B cell (primary cell): Measurements from ENCODE around the gene ITIH3. TPM values are rescaled to one million over a fixed set of nuclear protein-coding genes. Genes with fewer than 3 reads are reported as not detected.

Experiments
- ATAC-seq: fragments of 200-7000 bp; cut with Tn5 transposase; one replicate; pipeline ENCODE4 v1.10.0; 2021; ENCODE audit warnings: low read depth, mild to moderate bottlenecking, moderate number of reproducible peaks, moderate library complexity
- CTCF ChIA-PET: fragments of 350-600 bp; sonication (Branson Sonifier 250); formaldehyde crosslinking; loops from one replicate; lab custom pipeline; 2021; ENCODE audit warnings: antibody characterized with exemption, inconsistent platforms; lab: Charles Lee
- POLR2A ChIA-PET: fragments of 350-600 bp; sonication (Branson Sonifier 250); formaldehyde crosslinking; loops from one replicate; lab custom pipeline; 2021; ENCODE audit warnings: antibody characterized with exemption; lab: Charles Lee
- DNase-seq: peaks from one replicate; pipeline ENCODE4 v3.0.0; 2013
- H2AFZ ChIP-seq: 2 replicates; pipeline ENCODE4 v1.6.1; 2012; ENCODE audit warnings: mild to moderate bottlenecking, low read depth, low read length; ENCODE audit not compliant: insufficient read depth, poor library complexity, severe bottlenecking
- H3K27ac ChIP-seq, 2 donors: 1 replicate in 1 of 2; 2 replicates in 1 of 2; pipeline ENCODE4 v1.5.1; 2012 to 2013; ENCODE audit warnings: low read length in 2 of 2, mild to moderate bottlenecking in 2 of 2, moderate library complexity in 1 of 2
- H3K27me3 ChIP-seq, 4 experiments: fragments of 200-600 bp in 1 of 4; sonication (generic) in 1 of 4; replicated peaks in 1 of 4; 1 replicate in 2 of 4; 2 replicates in 2 of 4; pipeline versions ENCODE4 v1.6.1 to v1.7.0; 2013 to 2016; ENCODE audit warnings: low read length in 3 of 4, mild to moderate bottlenecking in 2 of 4, mixed read lengths in 1 of 4, moderate library complexity in 1 of 4; ENCODE audit not compliant: insufficient read depth in 4 of 4, control insufficient read depth in 3 of 4; ENCODE audit errors: control extremely low read depth in 1 of 4
- H3K36me3 ChIP-seq, 2 experiments: replicated peaks in 1 of 2; 1 replicate in 1 of 2; 2 replicates in 1 of 2; pipeline versions ENCODE4 v1.6.1 to v1.7.1; 2013; ENCODE audit warnings: low read length in 1 of 2; ENCODE audit not compliant: insufficient read depth in 2 of 2, control insufficient read depth in 1 of 2; ENCODE audit errors: control extremely low read depth in 1 of 2, extremely low read depth in 1 of 2
- H3K4me1 ChIP-seq, 2 donors: fragments of 200-600 bp in 1 of 2; sonication (generic) in 1 of 2; 1 replicate in 1 of 2; 2 replicates in 1 of 2; pipeline versions ENCODE4 v1.5.1 to v1.6.1; 2013 to 2017; ENCODE audit warnings: low read length in 2 of 2; ENCODE audit not compliant: control insufficient read depth in 2 of 2, insufficient read depth in 2 of 2
- H3K4me2 ChIP-seq: replicated peaks from 2 replicates; pipeline ENCODE3; 2012; ENCODE audit warnings: mild to moderate bottlenecking, low read depth, low read length; ENCODE audit not compliant: poor library complexity, severe bottlenecking
- H3K4me3 ChIP-seq, 5 experiments: fragments of 200-600 bp in 1 of 5; sonication (generic) in 1 of 5; 1 replicate in 3 of 5; 2 replicates in 2 of 5; pipeline versions ENCODE4 v1.5.1 to v1.7.0; 2011 to 2016; ENCODE audit warnings: low read length in 4 of 5, mild to moderate bottlenecking in 4 of 5, low read depth in 2 of 5, control low read depth in 1 of 5, moderate library complexity in 1 of 5; ENCODE audit not compliant: insufficient read depth in 1 of 5; ENCODE audit errors: control extremely low read depth in 1 of 5, extremely low read depth in 1 of 5
- H3K79me2 ChIP-seq: fragments of 200-600 bp; sonication (generic); one replicate; pipeline ENCODE4 v1.6.0; 2016; ENCODE audit warnings: low read length; ENCODE audit not compliant: control insufficient read depth, insufficient read depth
- H3K9ac ChIP-seq: fragments of 200-600 bp; sonication (generic); 2 replicates; pipeline ENCODE4 v1.6.1; 2017; ENCODE audit warnings: mild to moderate bottlenecking, low read length, moderate library complexity
- H3K9me3 ChIP-seq, 3 donors: one replicate each; pipeline versions ENCODE4 v1.6.1 to v1.7.1; 2013; ENCODE audit warnings: low read length in 2 of 3; ENCODE audit not compliant: control insufficient read depth in 2 of 3, insufficient read depth in 1 of 3; ENCODE audit errors: control extremely low read depth in 1 of 3
- H4K20me1 ChIP-seq: 2 replicates; pipeline ENCODE4 v1.6.0; 2012; ENCODE audit warnings: mild to moderate bottlenecking, low read length; ENCODE audit not compliant: insufficient read depth, control insufficient read depth, poor library complexity, severe bottlenecking
- H3K27ac Mint-ChIP-seq: one replicate; pipeline ENCODE4 v1.8.0; 2021; ENCODE audit warnings: mixed read lengths
- H3K27me3 Mint-ChIP-seq: one replicate; pipeline ENCODE4 v1.8.0; 2021; ENCODE audit warnings: mixed read lengths
- H3K4me1 Mint-ChIP-seq: one replicate; pipeline ENCODE4 v1.8.0; 2021; ENCODE audit warnings: mixed read lengths
- H3K4me3 Mint-ChIP-seq: one replicate; pipeline ENCODE4 v1.8.0; 2021; ENCODE audit warnings: mixed read lengths
- H3K9me3 Mint-ChIP-seq: one replicate; pipeline ENCODE4 v1.8.0; 2022; ENCODE audit warnings: mixed read lengths; ENCODE audit not compliant: insufficient read depth
- EZH2 ChIP-seq: IDR thresholded peaks from 2 replicates; pipeline ENCODE4 v1.6.1; 2012; ENCODE audit warnings: borderline replicate concordance, low read depth, mild to moderate bottlenecking, moderate library complexity, low read length; ENCODE audit not compliant: insufficient read depth, poor library complexity, severe bottlenecking
- WGBS: methylation state at CpG from one replicate; pipeline ENCODE4 v1.1.5; 2013; ENCODE audit warnings: missing lambda C conversion rate; ENCODE audit not compliant: insufficient coverage; 5-methylcytosine and 5-hydroxymethylcytosine counted together
- intact Hi-C: fragments of 100-400 bp; cut with micrococcal nuclease; formaldehyde crosslinking; loops from one replicate; pipeline ENCODE4 v1.10.0; 2022
- polyA plus RNA-seq: library from polyadenylated mRNA; depleted of rRNA; stranded (reverse); fragments of >200 nt; gene quantifications from 2 replicates; pipeline ENCODE4 v1.2.3, GENCODE V29; 2012
- total RNA-seq, 2 donors: library from RNA; stranded (reverse); fragments of 120-200 nt in 1 of 2; gene quantifications; 1 replicate in 1 of 2; 2 replicates in 1 of 2; pipeline versions ENCODE4 v1.2.3 to v1.2.4, GENCODE V29; 2013 to 2022
- TF ChIP-seq, protein P1 (sequence below): fragments of 200-600 bp; IDR thresholded peaks from one replicate; pipeline ENCODE4 v1.8.0; 2022; ENCODE audit warnings: antibody characterized with exemption, mild to moderate bottlenecking

The ITIH3 gene
- total and polyA plus RNA-seq, 2 donors (not counting 1 experiment from before 2014, with no cell fraction given) = not detected

DNA sequence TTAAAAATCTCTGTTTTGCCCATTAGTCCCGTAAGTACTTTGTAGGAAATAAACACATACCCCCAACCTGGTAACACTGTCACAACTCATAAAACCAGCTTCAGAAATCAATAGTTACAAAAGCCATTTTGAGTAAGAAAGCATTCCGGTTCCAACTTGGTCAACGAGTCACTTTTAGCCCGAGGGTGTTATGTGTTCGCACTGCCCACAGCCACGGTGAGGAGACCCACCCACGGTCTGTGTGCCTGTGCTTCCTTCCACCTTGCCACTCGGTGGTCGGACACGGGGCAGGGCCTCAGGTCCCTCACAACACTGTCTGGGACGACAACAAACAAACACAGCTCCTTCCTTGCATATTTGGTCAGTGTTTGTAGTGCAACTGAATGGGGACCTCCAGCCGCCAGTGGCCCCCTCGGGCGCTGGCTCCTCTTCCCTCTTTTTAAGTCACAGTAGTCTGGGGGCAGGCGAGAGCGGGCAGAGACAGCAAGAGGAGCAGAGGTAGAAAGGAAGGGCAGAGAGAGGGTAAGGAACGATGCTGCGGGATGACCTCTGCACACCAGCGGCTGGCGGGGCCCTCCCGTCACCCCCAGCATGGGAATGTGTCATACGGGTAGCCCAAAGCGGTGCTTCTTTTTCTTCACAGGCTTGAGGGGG lies 45.4 kb downstream of the ITIH3 start:
- Histone ChIP-seq H3K79me2 (no peaks in the 10 kb centered on the region), H3K27me3 (no peaks in the 10 kb centered on the region), H2AFZ (no peak overlapping the region), H3K4me3 (no peak overlapping the region), H3K27ac (no peak overlapping the region), H3K4me2 (no peak overlapping the region), H4K20me1 (no peaks in the 10 kb centered on the region), H3K36me3 (peaks cover 0 to 43% of the 10 kb centered on the region in 2 experiments), H3K9me3 (no peaks in the 10 kb centered on the region), H3K9ac (no peak overlapping the region), H3K4me1 (no peaks in the 10 kb centered on the region)
- intact Hi-C loops = no loop called here
- ChIA-PET POLR2A (no interaction called here), CTCF (no interaction called here)
- H3K27ac Mint-ChIP-seq = no peak overlapping the region
- WGBS = 96% methylated on average over 19 of the region's 23 CpGs
- DNase-seq = no peak
- H3K4me1 Mint-ChIP-seq = no peaks in the 10 kb centered on the region
- H3K27me3 Mint-ChIP-seq = no peaks in the 10 kb centered on the region
- H3K9me3 Mint-ChIP-seq = no peaks in the 10 kb centered on the region
- no peak overlapping the region for H3K4me3 Mint-ChIP-seq
- no peak for TF ChIP-seq EZH2
- TF ChIP-seq, protein P1, sequence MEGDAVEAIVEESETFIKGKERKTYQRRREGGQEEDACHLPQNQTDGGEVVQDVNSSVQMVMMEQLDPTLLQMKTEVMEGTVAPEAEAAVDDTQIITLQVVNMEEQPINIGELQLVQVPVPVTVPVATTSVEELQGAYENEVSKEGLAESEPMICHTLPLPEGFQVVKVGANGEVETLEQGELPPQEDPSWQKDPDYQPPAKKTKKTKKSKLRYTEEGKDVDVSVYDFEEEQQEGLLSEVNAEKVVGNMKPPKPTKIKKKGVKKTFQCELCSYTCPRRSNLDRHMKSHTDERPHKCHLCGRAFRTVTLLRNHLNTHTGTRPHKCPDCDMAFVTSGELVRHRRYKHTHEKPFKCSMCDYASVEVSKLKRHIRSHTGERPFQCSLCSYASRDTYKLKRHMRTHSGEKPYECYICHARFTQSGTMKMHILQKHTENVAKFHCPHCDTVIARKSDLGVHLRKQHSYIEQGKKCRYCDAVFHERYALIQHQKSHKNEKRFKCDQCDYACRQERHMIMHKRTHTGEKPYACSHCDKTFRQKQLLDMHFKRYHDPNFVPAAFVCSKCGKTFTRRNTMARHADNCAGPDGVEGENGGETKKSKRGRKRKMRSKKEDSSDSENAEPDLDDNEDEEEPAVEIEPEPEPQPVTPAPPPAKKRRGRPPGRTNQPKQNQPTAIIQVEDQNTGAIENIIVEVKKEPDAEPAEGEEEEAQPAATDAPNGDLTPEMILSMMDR = no peak
- no peak for ATAC-seq

DNA sequence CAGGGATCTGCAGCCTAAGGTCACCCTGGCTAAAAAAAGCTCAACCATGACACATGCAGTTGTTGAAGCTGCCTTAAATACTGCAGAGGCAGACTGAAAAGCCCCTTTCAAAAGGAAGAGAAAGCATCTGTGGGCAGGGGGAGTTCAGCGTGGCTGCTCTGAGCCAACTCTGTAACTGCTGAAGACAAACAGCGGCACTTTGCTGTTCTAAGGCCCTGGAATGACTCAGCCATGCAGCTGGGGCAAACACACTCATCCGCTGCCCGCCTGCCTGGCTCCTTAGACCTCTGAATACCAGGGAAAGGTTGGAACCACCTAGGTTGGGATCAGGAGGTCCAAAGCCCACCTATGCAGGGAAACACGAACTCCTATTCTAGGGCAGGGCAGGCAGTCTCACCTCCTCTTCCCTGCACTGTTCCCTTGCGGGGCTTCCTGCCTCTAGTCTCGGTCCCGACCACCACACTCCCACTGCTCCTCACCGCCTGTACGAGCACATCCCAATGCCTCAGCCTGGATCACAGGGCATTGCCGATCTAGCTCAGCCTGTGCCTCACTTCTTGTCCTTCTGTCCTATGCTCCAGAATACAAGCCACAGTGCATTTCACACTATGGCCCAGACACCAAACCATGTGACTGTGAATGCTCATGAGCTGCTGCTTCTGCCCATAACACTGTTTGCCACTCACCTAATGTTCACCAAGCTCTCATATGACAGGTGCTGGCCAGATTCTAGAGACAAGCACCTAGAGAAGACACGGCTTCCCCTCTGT lies 46.8 kb downstream of the ITIH3 start:
- H3K4me3 ChIP-seq = no peak overlapping the region
- intact Hi-C loops = no loop called here
- no peak overlapping the region for H3K4me2 ChIP-seq
- 95% methylated on average over 12 of the region's 12 CpGs for WGBS
- H3K27ac ChIP-seq = no peak overlapping the region
- H3K4me1 Mint-ChIP-seq = no peaks in the 10 kb centered on the region
- H3K9ac ChIP-seq = no peak overlapping the region
- POLR2A ChIA-PET = no interaction called here
- peaks cover 0 to 36% of the 10 kb centered on the region in 2 experiments for H3K36me3 ChIP-seq
- no peaks in the 10 kb centered on the region for H3K9me3 Mint-ChIP-seq
- H3K27me3 ChIP-seq = no peaks in the 10 kb centered on the region
- no peaks in the 10 kb centered on the region for H3K9me3 ChIP-seq
- no peaks in the 10 kb centered on the region for H4K20me1 ChIP-seq
- H3K4me3 Mint-ChIP-seq = no peak overlapping the region
- DNase-seq (no peak), ATAC-seq (no peak)
- H2AFZ ChIP-seq = no peak overlapping the region
- H3K27ac Mint-ChIP-seq = no peak overlapping the region
- CTCF ChIA-PET = interaction anchor here (0.6 kb wide), 1 partner anchor 100 kb away, joined by 3 read pairs; no protein-coding TSS in a partner anchor
- TF ChIP-seq, protein P1 = no peak
- TF ChIP-seq EZH2 = no peak
- no peaks in the 10 kb centered on the region for H3K79me2 ChIP-seq
- H3K4me1 ChIP-seq = no peaks in the 10 kb centered on the region
- H3K27me3 Mint-ChIP-seq = no peaks in the 10 kb centered on the region
